Left lung (tissue), 10 donors: ENCODE results near the gene ARF3. TPM values are rescaled to one million over a fixed set of nuclear protein-coding genes. Genes with fewer than 3 reads are reported as not detected.

Experiments
- ATAC-seq: fragments of 200-7000 bp; cut with Tn5 transposase; one replicate; pipeline ENCODE4 v1.9.1; 2020; ENCODE audit warnings: moderate library complexity
- DNase-seq, 4 donors: peaks; one replicate each; pipeline ENCODE4 v3.0.0-alpha.2; 2013 to 2020
- H3K27ac ChIP-seq, 2 donors: fragments of 200-600 bp; sonication (generic) in 1 of 2; one replicate each; pipeline versions ENCODE4 v1.5.0 to v1.8.0; 2020 to 2021
- H3K27me3 ChIP-seq, 2 donors: fragments of 200-600 bp; sonication (generic) in 1 of 2; one replicate each; pipeline versions ENCODE4 v1.5.0 to v1.8.0; 2020 to 2021
- H3K36me3 ChIP-seq, 2 donors: fragments of 200-600 bp; sonication (generic) in 1 of 2; one replicate each; pipeline versions ENCODE4 v1.5.0 to v1.8.0; 2020 to 2021
- H3K4me1 ChIP-seq, 2 donors: fragments of 200-600 bp; one replicate each; pipeline ENCODE4 v1.8.0; 2021
- H3K4me3 ChIP-seq, 2 donors: fragments of 200-600 bp; sonication (generic) in 1 of 2; one replicate each; pipeline versions ENCODE4 v1.5.0 to v1.8.0; 2020 to 2021; ENCODE audit warnings: mild to moderate bottlenecking in 1 of 2
- H3K9me3 ChIP-seq, 2 donors: fragments of 200-600 bp; sonication (generic) in 1 of 2; one replicate each; pipeline versions ENCODE4 v1.5.0 to v1.8.0; 2020 to 2021
- CTCF ChIP-seq, 2 donors: fragments of 200-600 bp; sonication (generic) in 1 of 2; IDR thresholded peaks; one replicate each; pipeline versions ENCODE4 v1.5.0 to v1.8.0; 2021; ENCODE audit warnings: antibody characterized with exemption in 2 of 2
- intact Hi-C, 2 donors: fragments of 100-400 bp; cut with DNase I; formaldehyde crosslinking; loops; one replicate each; pipeline versions ENCODE4 v1.11.2 to v1.14.2; 2022
- polyA plus RNA-seq, 6 donors: library from polyadenylated mRNA; unstranded; fragments of 120-200 nt; gene quantifications; one replicate each; pipeline ENCODE4 v1.2.1, GENCODE V29; 2013; ENCODE audit not compliant: insufficient read length in 6 of 6
- total RNA-seq, 2 donors: library from RNA; stranded (reverse); fragmentation: NEBNext Ultra II Directional; extraction: Animal tissue kit (Norgen Biotek cat#: 25700); gene quantifications; one replicate each; pipeline ENCODE4 v1.2.1, GENCODE V29; 2021
- donor health status: DM: no; HTN: yes; CAD: no.
- donor health status: DM: no; HTN: no; CAD: no.

ARF3 gene
- total and polyA plus RNA-seq, 8 donors, result 91.8 to 186 (median 105) TPM

GRCh38 chr12:48937170-48937569 is 20.1 kb downstream of the ARF3 start:
- H3K27ac ChIP-seq, result no peak overlapping the region
- no peaks in the 10 kb centered on the region for H3K27me3 ChIP-seq
- no peaks in the 10 kb centered on the region for H3K9me3 ChIP-seq
- TF ChIP-seq CTCF (IDR thresholded peaks at IDR 0.05), result no peak
- no peak overlapping the region for H3K4me3 ChIP-seq
- peaks cover 0 to 8% of the 10 kb centered on the region in 2 donors for H3K4me1 ChIP-seq
- DNase-seq (peak in 1 of 4 donors; percentile 26), ATAC-seq (no peak)
- intact Hi-C loops, result no loop called here
- H3K36me3 ChIP-seq, result peaks cover 0 to 84% of the 10 kb centered on the region in 2 donors

DNA sequence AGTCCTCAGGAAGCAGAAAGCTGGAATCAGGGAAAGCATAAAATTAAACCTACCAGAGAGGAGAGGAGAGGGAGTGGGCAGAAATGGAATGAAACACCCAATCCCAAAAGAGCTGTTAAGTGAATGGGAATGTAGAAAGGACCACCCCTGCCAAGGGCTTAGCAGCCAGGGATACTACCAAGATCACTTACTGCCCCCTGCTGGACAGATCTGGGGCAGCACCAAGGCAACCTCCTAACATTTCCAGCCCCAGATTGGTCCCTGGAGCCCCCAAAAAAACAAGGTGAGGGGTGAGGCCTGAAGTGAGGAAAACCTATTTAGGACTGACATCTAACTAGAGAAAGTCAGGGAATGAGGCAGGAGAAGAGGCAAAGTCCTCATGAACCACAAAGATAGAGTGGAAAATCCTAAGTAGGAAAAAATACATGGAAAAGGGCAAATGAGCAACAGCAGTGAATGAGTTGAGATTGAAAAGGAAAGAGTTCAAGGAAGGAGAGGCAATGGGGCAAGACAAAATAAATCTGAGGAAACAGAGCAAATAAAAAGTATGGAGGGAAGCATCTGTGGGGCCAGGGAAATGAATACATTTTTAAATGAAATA is 20.8 kb downstream of the ARF3 start:
- TF ChIP-seq CTCF (IDR thresholded peaks at IDR 0.05), result peak; percentile 87 to 89
- ATAC-seq (peak; percentile 88), DNase-seq (peak in 3 of 4 donors; percentile 43 to 76 (median 60))
- no peak overlapping the region for H3K4me3 ChIP-seq
- peaks cover 0 to 88% of the 10 kb centered on the region in 2 donors for H3K36me3 ChIP-seq
- no peaks in the 10 kb centered on the region for H3K27me3 ChIP-seq
- peaks cover 0 to 8% of the 10 kb centered on the region in 2 donors for H3K4me1 ChIP-seq
- intact Hi-C loops, result no loop called here
- H3K27ac ChIP-seq, result no peak overlapping the region
- no peaks in the 10 kb centered on the region for H3K9me3 ChIP-seq

- no peaks in the 10 kb centered on the region for H3K9me3 ChIP-seq
- intact Hi-C loops, result no loop called here
- H3K4me3 ChIP-seq, result no peak overlapping the region
- no peak for TF ChIP-seq CTCF (IDR thresholded peaks at IDR 0.05)
- no peaks in the 10 kb centered on the region for H3K27me3 ChIP-seq
- H3K27ac ChIP-seq, result peak overlapping the region in 1 of 2 donors; percentile 15
- DNase-seq (no peak), ATAC-seq (no peak)
- H3K4me1 ChIP-seq, result no peaks in the 10 kb centered on the region
- H3K36me3 ChIP-seq, result peaks cover 0 to 86% of the 10 kb centered on the region in 2 donors
Observed at GRCh38 chr12:48934312-48934706, 23.0 kb downstream of the ARF3 start.

GRCh38 chr12:48933664-48934311 is 23.5 kb downstream of the ARF3 start:
- DNase-seq (no peak), ATAC-seq (no peak)
- H3K27me3 ChIP-seq, result no peaks in the 10 kb centered on the region
- peak overlapping the region in 1 of 2 donors; percentile 15 for H3K27ac ChIP-seq
- peaks cover 0 to 86% of the 10 kb centered on the region in 2 donors for H3K36me3 ChIP-seq
- H3K4me3 ChIP-seq, result no peak overlapping the region
- no peaks in the 10 kb centered on the region for H3K4me1 ChIP-seq
- no peaks in the 10 kb centered on the region for H3K9me3 ChIP-seq
- intact Hi-C loops, result no loop called here
- no peak for TF ChIP-seq CTCF (IDR thresholded peaks at IDR 0.05)

DNA sequence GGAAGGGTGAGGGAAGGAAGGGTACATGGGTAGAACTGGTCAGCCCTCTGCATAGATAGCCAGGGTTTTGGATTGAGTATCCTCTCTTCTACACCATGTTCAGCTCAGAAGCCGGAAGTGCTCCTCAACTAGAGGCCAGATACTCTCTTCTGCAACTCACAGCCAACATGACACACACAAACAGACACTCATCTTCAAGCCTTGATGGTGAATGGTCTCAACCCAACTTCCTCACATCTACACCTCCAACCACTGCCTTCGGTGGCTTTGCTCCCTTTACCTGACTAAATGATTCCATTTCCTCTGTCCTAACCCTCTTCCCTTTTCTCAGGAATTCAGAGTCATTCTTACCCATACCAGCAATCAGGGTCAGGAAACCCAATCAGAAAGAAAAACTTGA is 24.4 kb downstream of the ARF3 start:
- Histone ChIP-seq H3K36me3 (peaks cover 0 to 81% of the 10 kb centered on the region in 2 donors), H3K27ac (no peak overlapping the region), H3K4me1 (no peaks in the 10 kb centered on the region), H3K27me3 (no peaks in the 10 kb centered on the region), H3K9me3 (no peaks in the 10 kb centered on the region), H3K4me3 (no peak overlapping the region)
- intact Hi-C loops, result no loop called here
- no peak for ATAC-seq
- TF ChIP-seq CTCF (IDR thresholded peaks at IDR 0.05), result no peak
- no peak for DNase-seq
